Neural crest cell (in vitro differentiated cells): ENCODE results near the gene NINJ2. TPM values are rescaled to one million over a fixed set of nuclear protein-coding genes. Genes with fewer than 3 reads are reported as not detected.

Experiments used
- DNase-seq: peaks from one replicate; pipeline ENCODE4 v3.0.0; 2021; ENCODE audit warnings: low read depth, mixed read lengths, low spot score
- H3K27ac Mint-ChIP-seq: one replicate; pipeline ENCODE4 v1.8.0; 2021; ENCODE audit warnings: mild to moderate bottlenecking, mixed read lengths; ENCODE audit not compliant: unreplicated experiment
- H3K27me3 Mint-ChIP-seq: 2 replicates; pipeline ENCODE4 v1.8.0; 2021; ENCODE audit warnings: low read depth, mild to moderate bottlenecking, mixed read lengths
- H3K36me3 Mint-ChIP-seq: 2 replicates; pipeline ENCODE4 v1.8.0; 2021; ENCODE audit warnings: low read depth, mild to moderate bottlenecking, mixed read lengths
- H3K4me1 Mint-ChIP-seq: 2 replicates; pipeline ENCODE4 v1.8.0; 2021; ENCODE audit warnings: mixed read lengths
- H3K4me3 Mint-ChIP-seq: one replicate; pipeline ENCODE4 v1.8.0; 2021; ENCODE audit warnings: mild to moderate bottlenecking, mixed read lengths
- H3K9me3 Mint-ChIP-seq: 2 replicates; pipeline ENCODE4 v1.8.0; 2021; ENCODE audit warnings: mixed read lengths
- CTCF ChIP-seq: fragments of 200-600 bp; sonication (generic); conservative IDR thresholded peaks from 2 replicates; pipeline ENCODE4 v1.5.0; 2021; ENCODE audit warnings: antibody characterized with exemption, mild to moderate bottlenecking
- total RNA-seq: library from RNA; stranded (reverse); gene quantifications from 2 replicates; pipeline ENCODE4 v1.2.1, GENCODE V29; 2021

Gene NINJ2
- total RNA-seq, 1 donor from 2014 or later = 0.42 TPM

- H3K36me3 Mint-ChIP-seq = no peaks in the 10 kb centered on the region
- H3K27ac Mint-ChIP-seq = no peak overlapping the region
- no peak for DNase-seq
- H3K9me3 Mint-ChIP-seq = no peaks in the 10 kb centered on the region
- no peak overlapping the region for H3K4me3 Mint-ChIP-seq
- no peaks in the 10 kb centered on the region for H3K4me1 Mint-ChIP-seq
- no peak for TF ChIP-seq CTCF
- no peaks in the 10 kb centered on the region for H3K27me3 Mint-ChIP-seq
Observed at GRCh38 chr12:553216-554000, 109.8 kb downstream of the NINJ2 start.

GRCh38 chr12:552466-552865, 110.8 kb downstream of the NINJ2 start:
- H3K4me1 Mint-ChIP-seq = no peaks in the 10 kb centered on the region
- TF ChIP-seq CTCF = no peak
- H3K9me3 Mint-ChIP-seq = no peaks in the 10 kb centered on the region
- DNase-seq = no peak
- no peak overlapping the region for H3K27ac Mint-ChIP-seq
- no peak overlapping the region for H3K4me3 Mint-ChIP-seq
- H3K27me3 Mint-ChIP-seq = no peaks in the 10 kb centered on the region
- H3K36me3 Mint-ChIP-seq = no peaks in the 10 kb centered on the region

GRCh38 chr12:550473-551260, 112.6 kb downstream of the NINJ2 start:
- Mint-ChIP-seq H3K4me1 (no peaks in the 10 kb centered on the region), H3K4me3 (no peak overlapping the region), H3K27ac (no peak overlapping the region), H3K27me3 (peaks cover 9% of the 10 kb centered on the region), H3K36me3 (no peaks in the 10 kb centered on the region), H3K9me3 (no peaks in the 10 kb centered on the region)
- no peak for TF ChIP-seq CTCF
- DNase-seq = no peak

- no peaks in the 10 kb centered on the region for H3K36me3 Mint-ChIP-seq
- no peaks in the 10 kb centered on the region for H3K4me1 Mint-ChIP-seq
- no peak for DNase-seq
- H3K27ac Mint-ChIP-seq = no peak overlapping the region
- H3K27me3 Mint-ChIP-seq = peaks cover 18% of the 10 kb centered on the region
- no peak for TF ChIP-seq CTCF
- H3K9me3 Mint-ChIP-seq = no peaks in the 10 kb centered on the region
- no peak overlapping the region for H3K4me3 Mint-ChIP-seq
Observed at GRCh38 chr12:549476-550082, 113.7 kb downstream of the NINJ2 start.

- H3K27ac Mint-ChIP-seq = no peak overlapping the region
- H3K4me1 Mint-ChIP-seq = peaks cover 6% of the 10 kb centered on the region
- DNase-seq = no peak
- no peaks in the 10 kb centered on the region for H3K36me3 Mint-ChIP-seq
- peaks cover 20% of the 10 kb centered on the region for H3K27me3 Mint-ChIP-seq
- H3K4me3 Mint-ChIP-seq = no peak overlapping the region
- TF ChIP-seq CTCF = no peak
- no peaks in the 10 kb centered on the region for H3K9me3 Mint-ChIP-seq
Observed at GRCh38 chr12:547883-548470, 115.3 kb downstream of the NINJ2 start.
